Measurements from ENCODE around the gene SLC41A2. TPM values are rescaled to one million over a fixed set of nuclear protein-coding genes. Genes with fewer than 3 reads are reported as not detected.

Gene SLC41A2
- total and polyA plus RNA-seq, 9 donors, result 1.3 to 13.4 (median 2.6) TPM

DNA sequence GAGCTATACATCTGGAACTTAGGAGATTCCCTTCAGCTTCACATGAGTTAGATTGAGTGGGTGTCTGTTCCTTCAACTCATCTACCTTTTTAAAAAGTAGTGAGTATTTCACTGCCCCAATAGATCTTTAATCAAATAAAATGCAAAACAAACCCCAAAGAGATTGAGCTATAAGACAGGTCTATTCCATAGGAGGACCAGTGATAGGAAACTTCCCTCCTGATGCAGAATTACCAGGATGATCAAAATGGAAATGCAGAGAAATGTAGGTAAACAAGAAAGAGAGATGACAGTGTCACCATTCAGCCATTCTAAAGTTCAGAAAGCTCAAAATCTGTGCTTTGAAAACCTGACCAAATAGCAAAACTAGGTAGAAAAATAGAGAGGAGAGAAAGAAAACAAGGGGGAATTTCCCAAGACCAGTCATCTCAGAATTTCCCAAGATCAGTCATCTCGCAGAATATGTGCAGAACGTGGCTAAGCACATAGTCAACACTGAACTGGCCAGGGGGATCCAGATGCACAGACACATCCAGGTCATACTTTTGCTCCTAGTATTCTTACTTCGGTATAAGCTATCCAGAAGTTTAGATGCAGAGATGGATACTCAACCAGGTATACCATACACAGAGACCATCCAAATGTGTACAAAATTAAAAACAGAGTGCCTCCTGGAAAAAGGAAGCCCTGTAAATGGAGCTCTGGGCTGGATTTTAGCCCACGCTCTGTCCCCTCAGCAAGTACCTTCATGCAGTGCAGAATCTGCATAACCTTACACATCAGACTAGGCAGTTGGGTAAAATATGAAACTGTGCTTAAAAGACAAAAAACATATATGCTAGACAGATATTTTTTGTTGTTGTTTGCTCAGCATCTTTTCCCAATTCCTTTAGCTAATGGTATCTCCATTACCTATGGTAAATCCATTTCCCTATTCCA is 27.4 kb downstream of the SLC41A2 start:
- Histone ChIP-seq H3K27me3 (ENCODE audit: control insufficient read depth, insufficient read depth, low read length) (no peaks in the 10 kb centered on the region), H3K4me3 (ENCODE audit: low read length) (no peak overlapping the region), H3K36me3 (ENCODE audit: control insufficient read depth, insufficient read depth, low read length) (no peaks in the 10 kb centered on the region), H3K27ac (ENCODE audit: low read length) (no peak overlapping the region), H3K4me1 (ENCODE audit: control insufficient read depth, insufficient read depth, low read length) (no peaks in the 10 kb centered on the region), H3K9me3 (replicated peaks; ENCODE audit: control insufficient read depth, low read depth, low read length) (no peaks in the 10 kb centered on the region)
- no peak for DNase-seq
- WGBS (ENCODE audit: insufficient coverage), result 93% methylated on average over 2 of the region's 4 CpGs

GRCh38 chr12:104929977-104930376 is 28.1 kb downstream of the SLC41A2 start:
- no peaks in the 10 kb centered on the region for H3K27me3 ChIP-seq (ENCODE audit: control insufficient read depth, insufficient read depth, low read length)
- no peak overlapping the region for H3K4me3 ChIP-seq (ENCODE audit: low read length)
- H3K9me3 ChIP-seq (replicated peaks; ENCODE audit: control insufficient read depth, low read depth, low read length), result no peaks in the 10 kb centered on the region
- WGBS (ENCODE audit: insufficient coverage), result 50% methylated on average over 1 of the region's 2 CpGs
- H3K27ac ChIP-seq (ENCODE audit: low read length), result no peak overlapping the region
- no peak for DNase-seq
- H3K4me1 ChIP-seq (ENCODE audit: control insufficient read depth, insufficient read depth, low read length), result no peaks in the 10 kb centered on the region
- H3K36me3 ChIP-seq (ENCODE audit: control insufficient read depth, insufficient read depth, low read length), result no peaks in the 10 kb centered on the region

GRCh38 chr12:104929368-104929767 is 28.7 kb downstream of the SLC41A2 start:
- Histone ChIP-seq H3K27ac (ENCODE audit: low read length) (no peak overlapping the region), H3K9me3 (replicated peaks; ENCODE audit: control insufficient read depth, low read depth, low read length) (no peaks in the 10 kb centered on the region), H3K4me1 (ENCODE audit: control insufficient read depth, insufficient read depth, low read length) (no peaks in the 10 kb centered on the region), H3K36me3 (ENCODE audit: control insufficient read depth, insufficient read depth, low read length) (no peaks in the 10 kb centered on the region), H3K27me3 (ENCODE audit: control insufficient read depth, insufficient read depth, low read length) (no peaks in the 10 kb centered on the region), H3K4me3 (ENCODE audit: low read length) (no peak overlapping the region)
- DNase-seq, result no peak
- 90% methylated on average over 2 of the region's 2 CpGs for WGBS (ENCODE audit: insufficient coverage)

DNA sequence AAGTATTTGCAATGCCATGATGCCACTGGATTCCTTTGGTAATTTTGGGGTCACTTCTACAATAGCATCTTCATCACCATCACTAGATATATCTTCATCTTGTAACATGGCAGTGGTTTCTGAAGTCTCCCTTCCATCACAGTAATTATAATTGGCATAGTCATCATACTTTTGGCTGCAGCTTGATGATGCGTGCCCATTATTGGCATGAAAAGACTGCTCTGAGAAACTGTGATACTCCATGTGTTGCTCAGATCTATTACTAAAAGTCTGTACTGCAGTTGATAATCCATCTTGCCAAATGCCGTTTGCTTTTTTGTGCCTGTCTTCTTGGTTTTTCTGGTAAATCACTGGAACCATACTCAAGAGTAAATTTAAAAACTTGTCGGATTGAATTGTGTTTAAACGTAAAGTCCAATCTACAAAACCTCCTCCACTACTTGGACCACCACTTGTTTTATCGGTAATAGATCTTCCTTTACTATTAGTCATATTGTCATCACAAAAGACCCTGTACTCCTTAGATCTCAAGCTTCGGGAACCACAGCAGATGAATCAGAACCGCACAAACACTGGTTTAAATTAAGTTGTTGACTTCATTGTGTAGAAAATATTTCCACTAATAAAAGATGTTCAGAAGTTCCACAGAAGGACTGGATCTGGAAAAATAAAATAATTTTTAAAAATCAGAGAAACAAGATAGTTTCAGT is 29.9 kb downstream of the SLC41A2 start:
- 100% methylated on average over 1 of the region's 7 CpGs for WGBS (ENCODE audit: insufficient coverage)
- Histone ChIP-seq H3K9me3 (replicated peaks; ENCODE audit: control insufficient read depth, low read depth, low read length) (no peaks in the 10 kb centered on the region), H3K4me3 (ENCODE audit: low read length) (no peak overlapping the region), H3K4me1 (ENCODE audit: control insufficient read depth, insufficient read depth, low read length) (no peaks in the 10 kb centered on the region), H3K27me3 (ENCODE audit: control insufficient read depth, insufficient read depth, low read length) (no peaks in the 10 kb centered on the region), H3K27ac (ENCODE audit: low read length) (no peak overlapping the region), H3K36me3 (ENCODE audit: control insufficient read depth, insufficient read depth, low read length) (no peaks in the 10 kb centered on the region)
- no peak for DNase-seq

GRCh38 chr12:104925501-104925900 is 32.6 kb downstream of the SLC41A2 start:
- WGBS (ENCODE audit: insufficient coverage), result no CpG with 5 or more reads among the region's 7 CpGs
- peaks cover 4% of the 10 kb centered on the region for H3K9me3 ChIP-seq (replicated peaks; ENCODE audit: control insufficient read depth, low read depth, low read length)

DNA sequence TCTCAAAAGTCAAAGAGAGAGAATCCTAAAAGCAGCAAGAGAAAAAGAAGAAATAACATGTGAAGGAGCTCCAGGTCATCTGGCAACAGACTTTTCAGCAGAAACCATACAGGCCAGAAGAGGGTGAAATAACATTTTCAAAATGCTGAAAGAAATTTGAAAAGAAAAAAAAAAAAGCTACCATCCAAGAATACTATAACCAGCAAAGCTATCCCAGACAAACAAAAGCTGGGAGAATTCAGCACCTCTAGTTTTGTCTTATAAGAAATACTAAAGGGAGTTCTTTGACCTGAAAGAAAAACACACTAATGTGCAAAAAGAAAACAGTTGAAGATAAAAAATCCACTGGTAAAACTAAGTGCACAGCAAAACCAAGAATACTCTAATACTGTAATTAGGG is 36.8 kb downstream of the SLC41A2 start:
- Histone ChIP-seq H3K27me3 (ENCODE audit: control insufficient read depth, insufficient read depth, low read length) (no peaks in the 10 kb centered on the region), H3K9me3 (replicated peaks; ENCODE audit: control insufficient read depth, low read depth, low read length) (peaks cover 4% of the 10 kb centered on the region), H3K4me3 (ENCODE audit: low read length) (no peak overlapping the region), H3K36me3 (ENCODE audit: control insufficient read depth, insufficient read depth, low read length) (no peaks in the 10 kb centered on the region), H3K27ac (ENCODE audit: low read length) (no peak overlapping the region), H3K4me1 (ENCODE audit: control insufficient read depth, insufficient read depth, low read length) (no peaks in the 10 kb centered on the region)
- no peak for DNase-seq

More at GRCh38 chr12:104925501-104925900, 32.6 kb downstream of the SLC41A2 start:
- Histone ChIP-seq H3K27me3 (ENCODE audit: control insufficient read depth, insufficient read depth, low read length) (no peaks in the 10 kb centered on the region), H3K36me3 (ENCODE audit: control insufficient read depth, insufficient read depth, low read length) (no peaks in the 10 kb centered on the region), H3K4me3 (ENCODE audit: low read length) (no peak overlapping the region), H3K27ac (ENCODE audit: low read length) (no peak overlapping the region), H3K4me1 (ENCODE audit: control insufficient read depth, insufficient read depth, low read length) (no peaks in the 10 kb centered on the region)
- DNase-seq, result no peak

DNA sequence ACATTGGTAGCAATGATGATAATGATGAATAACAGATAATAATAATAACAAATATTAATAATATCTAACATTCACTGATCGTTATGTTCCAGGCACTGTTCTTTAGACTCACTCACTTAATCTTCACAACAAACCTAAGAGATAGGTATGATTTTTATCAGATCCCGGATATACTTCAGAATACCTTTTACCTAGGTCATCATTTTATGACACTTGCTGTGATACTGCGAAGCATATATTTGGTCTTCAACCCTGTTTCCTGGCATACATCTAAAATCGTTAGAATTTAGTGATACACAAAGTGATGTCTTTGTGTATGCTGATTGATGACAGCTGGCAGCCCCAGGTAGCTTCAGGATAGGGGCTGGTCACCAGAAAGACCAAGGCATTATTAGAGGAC is 46.1 kb downstream of the SLC41A2 start:
- WGBS (ENCODE audit: insufficient coverage), result no CpG with 5 or more reads among the region's 4 CpGs
- Histone ChIP-seq H3K27ac (ENCODE audit: low read length) (no peak overlapping the region), H3K9me3 (replicated peaks; ENCODE audit: control insufficient read depth, low read depth, low read length) (no peaks in the 10 kb centered on the region), H3K4me1 (ENCODE audit: control insufficient read depth, insufficient read depth, low read length) (no peaks in the 10 kb centered on the region), H3K4me3 (ENCODE audit: low read length) (no peak overlapping the region), H3K27me3 (ENCODE audit: control insufficient read depth, insufficient read depth, low read length) (no peaks in the 10 kb centered on the region), H3K36me3 (ENCODE audit: control insufficient read depth, insufficient read depth, low read length) (no peaks in the 10 kb centered on the region)
- no peak for DNase-seq

DNA sequence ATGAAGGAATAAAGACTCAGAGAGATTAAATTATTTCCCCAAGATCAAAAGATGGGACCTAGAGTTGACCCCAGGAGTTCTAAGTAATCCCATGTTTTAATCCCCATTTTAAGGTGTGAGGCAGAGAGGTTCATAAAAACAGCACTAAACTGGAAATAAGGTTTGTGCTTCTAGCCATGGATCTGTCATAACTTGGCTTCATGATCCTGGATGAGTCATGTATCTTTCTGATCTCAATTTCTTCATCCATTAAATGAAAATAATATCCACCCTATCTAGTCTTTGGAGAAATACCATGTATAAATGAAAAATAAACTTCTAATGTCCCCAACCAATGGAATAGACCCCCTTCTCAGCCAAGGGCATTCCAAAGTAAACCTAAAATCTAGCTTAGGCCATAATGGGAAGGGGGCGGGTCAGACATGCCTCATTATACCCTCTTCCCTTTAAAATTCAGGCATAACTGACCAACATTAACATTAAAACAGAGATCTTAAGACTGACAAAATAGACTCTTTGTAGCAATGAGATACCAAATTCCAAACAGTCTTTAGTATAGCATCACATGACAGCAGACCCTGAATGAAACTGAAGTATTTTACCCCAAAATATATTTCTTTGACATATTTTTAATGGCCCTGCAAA is 47.8 kb downstream of the SLC41A2 start:
- H3K27me3 ChIP-seq (ENCODE audit: control insufficient read depth, insufficient read depth, low read length), result no peaks in the 10 kb centered on the region
- no CpG with 5 or more reads among the region's 1 CpG for WGBS (ENCODE audit: insufficient coverage)
- no peaks in the 10 kb centered on the region for H3K9me3 ChIP-seq (replicated peaks; ENCODE audit: control insufficient read depth, low read depth, low read length)
- H3K4me1 ChIP-seq (ENCODE audit: control insufficient read depth, insufficient read depth, low read length), result no peaks in the 10 kb centered on the region
- peak; percentile 37 for DNase-seq
- H3K36me3 ChIP-seq (ENCODE audit: control insufficient read depth, insufficient read depth, low read length), result no peaks in the 10 kb centered on the region
- H3K27ac ChIP-seq (ENCODE audit: low read length), result no peak overlapping the region
- no peak overlapping the region for H3K4me3 ChIP-seq (ENCODE audit: low read length)

DNA sequence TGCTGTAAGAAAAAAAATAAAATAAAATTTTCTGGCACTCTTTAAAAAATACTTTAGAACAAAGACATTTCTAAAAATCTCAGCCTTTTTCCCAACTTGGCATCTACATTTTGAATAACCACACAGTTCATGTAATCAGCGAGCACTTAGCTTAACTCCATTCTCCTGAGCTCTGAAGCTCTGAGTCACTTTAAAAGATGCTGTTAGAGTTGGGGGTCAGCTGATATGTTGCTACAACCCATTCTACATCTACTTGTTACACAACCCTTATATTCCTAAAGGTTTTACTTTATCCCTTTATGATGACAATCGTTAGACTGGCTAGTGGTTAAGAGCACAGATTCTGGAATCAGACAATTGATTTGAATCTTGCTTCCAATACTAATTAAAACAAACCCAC is 48.3 kb downstream of the SLC41A2 start:
- Histone ChIP-seq H3K4me1 (ENCODE audit: control insufficient read depth, insufficient read depth, low read length) (no peaks in the 10 kb centered on the region), H3K27me3 (ENCODE audit: control insufficient read depth, insufficient read depth, low read length) (no peaks in the 10 kb centered on the region), H3K9me3 (replicated peaks; ENCODE audit: control insufficient read depth, low read depth, low read length) (no peaks in the 10 kb centered on the region), H3K27ac (ENCODE audit: low read length) (no peak overlapping the region), H3K4me3 (ENCODE audit: low read length) (no peak overlapping the region), H3K36me3 (ENCODE audit: control insufficient read depth, insufficient read depth, low read length) (no peaks in the 10 kb centered on the region)
- WGBS (ENCODE audit: insufficient coverage), result no CpG with 5 or more reads among the region's 2 CpGs
- peak; percentile 8 for DNase-seq

Data from muscle of leg (tissue), 11 donors.